ENCODE measurements around the gene TNNI3.

Gene TNNI3

DNA sequence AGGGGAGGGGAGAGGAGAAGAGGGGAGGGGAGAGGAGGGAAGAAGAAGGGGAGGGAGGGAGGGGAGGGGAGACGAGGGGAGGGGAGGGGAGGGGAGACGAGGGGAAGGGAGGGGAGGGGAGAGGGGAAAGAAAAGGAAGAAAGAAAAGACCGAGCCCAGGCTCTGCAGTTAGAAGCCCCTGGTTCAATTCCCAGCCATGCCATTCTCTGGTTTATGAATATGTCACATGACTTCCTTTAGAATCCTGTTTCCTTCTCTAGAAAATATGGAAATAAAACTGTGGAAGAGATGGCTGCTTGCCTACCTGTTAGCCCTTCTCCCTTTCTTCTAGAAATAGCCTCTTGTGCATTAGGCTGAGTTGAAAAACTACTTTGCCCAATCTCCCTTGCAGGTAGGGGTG is 22.8 kb downstream of the TNNI3 start:
- no peak overlapping the region for H3K27ac ChIP-seq
- H3K4me3 ChIP-seq: no peak overlapping the region
- DNase-seq: no peak
- intact Hi-C loops (cut with DNase I; ENCODE audit: low total_unique reads): no loop called here
- no peaks in the 10 kb centered on the region for H3K36me3 ChIP-seq
- TF ChIP-seq, protein P1, sequence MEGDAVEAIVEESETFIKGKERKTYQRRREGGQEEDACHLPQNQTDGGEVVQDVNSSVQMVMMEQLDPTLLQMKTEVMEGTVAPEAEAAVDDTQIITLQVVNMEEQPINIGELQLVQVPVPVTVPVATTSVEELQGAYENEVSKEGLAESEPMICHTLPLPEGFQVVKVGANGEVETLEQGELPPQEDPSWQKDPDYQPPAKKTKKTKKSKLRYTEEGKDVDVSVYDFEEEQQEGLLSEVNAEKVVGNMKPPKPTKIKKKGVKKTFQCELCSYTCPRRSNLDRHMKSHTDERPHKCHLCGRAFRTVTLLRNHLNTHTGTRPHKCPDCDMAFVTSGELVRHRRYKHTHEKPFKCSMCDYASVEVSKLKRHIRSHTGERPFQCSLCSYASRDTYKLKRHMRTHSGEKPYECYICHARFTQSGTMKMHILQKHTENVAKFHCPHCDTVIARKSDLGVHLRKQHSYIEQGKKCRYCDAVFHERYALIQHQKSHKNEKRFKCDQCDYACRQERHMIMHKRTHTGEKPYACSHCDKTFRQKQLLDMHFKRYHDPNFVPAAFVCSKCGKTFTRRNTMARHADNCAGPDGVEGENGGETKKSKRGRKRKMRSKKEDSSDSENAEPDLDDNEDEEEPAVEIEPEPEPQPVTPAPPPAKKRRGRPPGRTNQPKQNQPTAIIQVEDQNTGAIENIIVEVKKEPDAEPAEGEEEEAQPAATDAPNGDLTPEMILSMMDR (IDR thresholded peaks at IDR 0.05): no peak
- peaks cover 0 to 85% of the 10 kb centered on the region in 2 donors for H3K27me3 ChIP-seq
- H3K9me3 ChIP-seq: no peaks in the 10 kb centered on the region
- H3K4me1 ChIP-seq: no peaks in the 10 kb centered on the region

DNA sequence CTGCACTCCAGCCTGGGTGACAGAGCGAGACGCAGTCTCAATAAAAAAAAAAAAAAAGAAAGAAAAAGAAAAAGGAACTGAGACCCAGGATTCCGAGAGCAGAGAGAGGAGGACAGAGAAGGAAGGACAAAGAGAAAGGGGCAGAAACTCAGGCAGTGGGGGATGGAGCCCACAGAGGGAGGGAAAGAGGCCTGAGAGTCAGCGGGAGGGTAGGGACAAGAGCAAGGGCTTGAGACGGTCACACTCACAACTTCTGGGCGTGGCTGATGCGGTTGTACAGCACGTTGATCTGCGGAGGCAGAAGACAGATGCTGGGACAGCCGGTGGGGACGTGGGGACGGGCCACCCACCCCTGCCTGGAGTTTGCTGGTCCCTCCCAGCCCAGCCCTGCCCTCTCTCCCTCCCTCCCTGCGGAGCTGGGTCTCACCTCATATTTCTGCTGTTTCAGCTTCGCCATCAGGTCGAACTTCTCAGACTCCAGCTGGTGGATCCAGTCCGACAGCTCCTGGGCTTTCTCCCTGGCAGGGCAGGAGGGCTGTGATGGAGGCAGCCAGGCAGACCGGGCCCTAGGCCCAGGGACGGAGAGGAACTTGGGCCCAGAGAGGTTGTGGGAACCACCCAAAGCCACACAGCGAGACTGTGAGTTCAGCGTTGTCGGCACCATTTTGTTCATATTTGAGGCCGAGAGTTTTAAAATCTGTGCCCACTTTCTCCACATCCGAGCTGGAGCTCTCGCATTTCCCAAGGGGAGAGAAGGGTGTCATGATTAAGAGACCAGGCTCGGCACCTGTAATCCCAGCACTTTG is 23.7 kb downstream of the TNNI3 start:
- no peak overlapping the region for H3K27ac ChIP-seq
- DNase-seq: no peak
- peaks cover 0 to 86% of the 10 kb centered on the region in 2 donors for H3K27me3 ChIP-seq
- H3K4me1 ChIP-seq: no peaks in the 10 kb centered on the region
- no peaks in the 10 kb centered on the region for H3K36me3 ChIP-seq
- TF ChIP-seq, protein P1 (IDR thresholded peaks at IDR 0.05): no peak
- no peak overlapping the region for H3K4me3 ChIP-seq
- H3K9me3 ChIP-seq: no peaks in the 10 kb centered on the region
- intact Hi-C loops (cut with DNase I; ENCODE audit: low total_unique reads): no loop called here

DNA sequence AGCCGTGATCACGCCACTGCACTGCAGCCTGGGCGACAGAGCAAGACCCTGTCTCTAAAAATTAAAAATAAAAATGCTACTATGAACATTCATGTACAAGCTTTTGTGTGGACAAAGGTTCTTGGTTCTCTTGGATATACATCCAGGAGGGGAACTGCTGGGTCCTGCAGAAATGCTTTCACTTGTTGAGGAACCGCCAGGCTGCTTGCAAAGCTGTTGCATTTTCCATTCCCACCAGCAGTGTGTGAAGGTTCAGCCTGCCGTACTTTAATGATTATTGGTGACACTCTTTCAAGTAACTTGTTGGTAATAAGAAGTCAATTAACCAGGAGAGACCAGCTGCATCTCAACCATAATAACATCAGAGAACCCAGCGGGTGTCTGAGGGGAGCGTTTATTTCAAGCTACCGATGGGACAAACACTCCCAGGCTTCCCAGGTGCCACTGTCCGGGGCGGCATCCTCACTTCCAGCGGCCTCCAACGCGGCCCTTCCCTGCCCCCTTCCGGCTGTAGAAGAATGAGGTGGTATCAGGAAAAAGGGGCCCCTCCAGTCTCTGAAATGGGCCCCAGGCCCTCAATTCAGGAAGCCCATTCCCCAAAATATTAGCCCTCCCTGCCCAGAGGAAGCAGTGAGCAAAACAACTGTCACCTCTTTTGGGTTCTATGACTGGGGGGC is 24.9 kb downstream of the TNNI3 start:
- H3K27me3 ChIP-seq: peaks cover 0 to 73% of the 10 kb centered on the region in 2 donors
- no peak overlapping the region for H3K27ac ChIP-seq
- TF ChIP-seq, protein P1 (IDR thresholded peaks at IDR 0.05): no peak
- no peak for DNase-seq
- H3K36me3 ChIP-seq: no peaks in the 10 kb centered on the region
- intact Hi-C loops (cut with DNase I; ENCODE audit: low total_unique reads): no loop called here
- no peaks in the 10 kb centered on the region for H3K9me3 ChIP-seq
- no peak overlapping the region for H3K4me3 ChIP-seq
- no peaks in the 10 kb centered on the region for H3K4me1 ChIP-seq

DNA sequence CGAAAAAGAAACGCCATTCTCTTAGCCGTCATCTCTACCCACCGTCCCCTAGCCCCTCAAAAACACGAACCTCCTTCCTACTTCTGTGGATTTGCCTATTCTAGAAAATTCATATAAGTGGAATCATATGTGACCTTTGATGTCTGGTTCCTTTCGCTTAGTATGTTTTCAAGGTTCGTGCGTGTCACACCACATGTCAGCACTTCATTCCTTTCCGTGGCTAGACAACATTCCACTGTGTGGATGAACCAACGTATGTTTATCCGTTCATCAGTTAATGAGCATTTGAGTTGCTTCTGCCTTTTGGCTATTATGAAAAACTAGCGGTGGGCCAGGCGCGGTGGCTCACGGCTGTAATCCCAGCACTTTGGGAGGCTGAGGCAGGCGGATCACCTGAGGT is 26.1 kb downstream of the TNNI3 start:
- TF ChIP-seq, protein P1 (IDR thresholded peaks at IDR 0.05): no peak
- H3K36me3 ChIP-seq: no peaks in the 10 kb centered on the region
- no peak overlapping the region for H3K27ac ChIP-seq
- peaks cover 0 to 64% of the 10 kb centered on the region in 2 donors for H3K27me3 ChIP-seq
- no peak overlapping the region for H3K4me3 ChIP-seq
- no peak for DNase-seq
- no peaks in the 10 kb centered on the region for H3K9me3 ChIP-seq
- intact Hi-C loops (cut with DNase I; ENCODE audit: low total_unique reads): no loop called here
- H3K4me1 ChIP-seq: no peaks in the 10 kb centered on the region

DNA sequence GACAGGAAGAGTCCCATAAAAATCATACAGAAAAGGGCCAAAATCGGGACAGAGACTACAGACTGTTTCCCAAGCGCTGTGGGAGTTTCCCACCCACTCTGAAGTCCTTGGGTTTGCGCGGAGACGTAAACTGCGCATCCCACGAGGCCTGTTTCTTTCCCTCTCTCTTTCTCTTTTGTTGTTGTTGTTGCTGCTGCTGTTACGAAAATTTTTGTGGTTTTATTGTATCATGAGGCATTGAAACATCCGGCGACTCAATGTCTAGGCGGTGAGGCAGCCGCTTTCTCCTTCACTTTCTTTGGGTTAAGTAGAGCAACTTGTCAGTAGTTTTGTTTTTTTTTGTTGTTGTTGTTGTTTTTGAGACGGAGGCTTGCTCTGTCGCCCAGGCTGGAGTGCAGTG is 38.5 kb downstream of the TNNI3 start:
- peaks cover 0 to 36% (median 30%) of the 10 kb centered on the region in 4 donors for H3K4me1 ChIP-seq
- intact Hi-C loops (cut with DNase I; ENCODE audit: low total_unique reads): loop anchor here (5.0 kb wide), 1 partner anchor 652 kb away; no protein-coding TSS in a partner anchor
- H3K4me3 ChIP-seq: no peak overlapping the region
- TF ChIP-seq, protein P1 (IDR thresholded peaks at IDR 0.05): no peak
- no peak overlapping the region for H3K27ac ChIP-seq
- DNase-seq: no peak
- no peaks in the 10 kb centered on the region for H3K36me3 ChIP-seq
- H3K27me3 ChIP-seq: peaks cover 0 to 6% of the 10 kb centered on the region in 2 donors
- no peaks in the 10 kb centered on the region for H3K9me3 ChIP-seq

All from tibial artery (tissue), 4 donors.